Endothelial cell (in vitro differentiated cells): ENCODE data around the gene BACE1. TPM values are rescaled to one million over a fixed set of nuclear protein-coding genes. Genes with fewer than 3 reads are reported as not detected.
A peak's percentile ranks its signal among the peaks of the same experiment; 100 is the strongest.

Experiments
- DNase-seq: peaks from one replicate; pipeline ENCODE4 v3.0.0; 2021; ENCODE audit warnings: low spot score
- H3K27ac Mint-ChIP-seq: one replicate; pipeline ENCODE4 v1.8.0; 2021; ENCODE audit warnings: mixed read lengths, inconsistent platforms; ENCODE audit not compliant: unreplicated experiment
- H3K27me3 Mint-ChIP-seq: one replicate; pipeline ENCODE4 v1.8.0; 2021; ENCODE audit warnings: mild to moderate bottlenecking, moderate library complexity, mixed read lengths, inconsistent platforms; ENCODE audit not compliant: unreplicated experiment
- H3K36me3 Mint-ChIP-seq: one replicate; pipeline ENCODE4 v1.8.0; 2021; ENCODE audit warnings: mild to moderate bottlenecking, low read depth, mixed read lengths, inconsistent platforms; ENCODE audit not compliant: unreplicated experiment
- H3K4me1 Mint-ChIP-seq: one replicate; pipeline ENCODE4 v1.8.0; 2021; ENCODE audit warnings: mild to moderate bottlenecking, mixed read lengths, inconsistent platforms; ENCODE audit not compliant: unreplicated experiment
- H3K4me3 Mint-ChIP-seq: one replicate; pipeline ENCODE4 v1.8.0; 2021; ENCODE audit warnings: mild to moderate bottlenecking, mixed read lengths, inconsistent platforms; ENCODE audit not compliant: unreplicated experiment
- H3K9me3 Mint-ChIP-seq: one replicate; pipeline ENCODE4 v1.8.0; 2021; ENCODE audit warnings: mixed read lengths, inconsistent platforms; ENCODE audit not compliant: unreplicated experiment
- total RNA-seq: library from RNA; stranded (reverse); fragmentation: NEBNext Ultra II Directional; extraction: Animal tissue kit (Norgen Biotek cat#: 25700); gene quantifications from one replicate; pipeline ENCODE4 v1.2.1, GENCODE V29; 2021; ENCODE audit not compliant: unreplicated experiment
- TF ChIP-seq, protein P1 (sequence below): fragments of 200-600 bp; sonication (generic); IDR thresholded peaks from one replicate; pipeline ENCODE4 v1.5.0; 2021; ENCODE audit warnings: antibody characterized with exemption; ENCODE audit not compliant: unreplicated experiment

The BACE1 gene
- total RNA-seq, 1 donor from 2014 or later, result 28.4 TPM

DNA sequence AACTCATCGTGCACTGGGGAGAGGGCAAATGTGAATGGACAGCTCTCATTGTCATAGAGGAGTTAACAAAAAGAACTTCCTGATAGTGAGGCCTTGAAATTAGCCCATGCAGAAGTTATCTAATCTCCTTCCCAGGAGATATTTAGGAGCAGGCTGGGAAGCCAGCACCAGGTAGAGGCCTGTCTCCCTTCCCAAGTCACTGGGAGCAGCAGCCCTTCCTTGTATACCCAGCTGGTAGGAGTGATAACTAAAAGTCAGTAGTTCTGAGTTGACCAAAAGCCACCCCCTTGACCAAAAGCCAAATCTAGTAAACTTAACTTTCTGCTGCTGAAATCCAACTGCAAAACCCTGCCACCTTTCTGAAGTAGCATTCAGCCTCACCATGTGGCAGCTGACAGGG is 26.3 kb downstream of the BACE1 start:
- H3K4me1 Mint-ChIP-seq, result peaks cover 4% of the 10 kb centered on the region
- H3K36me3 Mint-ChIP-seq, result peaks cover 36% of the 10 kb centered on the region
- no peak for DNase-seq
- no peaks in the 10 kb centered on the region for H3K9me3 Mint-ChIP-seq
- TF ChIP-seq, protein P1, sequence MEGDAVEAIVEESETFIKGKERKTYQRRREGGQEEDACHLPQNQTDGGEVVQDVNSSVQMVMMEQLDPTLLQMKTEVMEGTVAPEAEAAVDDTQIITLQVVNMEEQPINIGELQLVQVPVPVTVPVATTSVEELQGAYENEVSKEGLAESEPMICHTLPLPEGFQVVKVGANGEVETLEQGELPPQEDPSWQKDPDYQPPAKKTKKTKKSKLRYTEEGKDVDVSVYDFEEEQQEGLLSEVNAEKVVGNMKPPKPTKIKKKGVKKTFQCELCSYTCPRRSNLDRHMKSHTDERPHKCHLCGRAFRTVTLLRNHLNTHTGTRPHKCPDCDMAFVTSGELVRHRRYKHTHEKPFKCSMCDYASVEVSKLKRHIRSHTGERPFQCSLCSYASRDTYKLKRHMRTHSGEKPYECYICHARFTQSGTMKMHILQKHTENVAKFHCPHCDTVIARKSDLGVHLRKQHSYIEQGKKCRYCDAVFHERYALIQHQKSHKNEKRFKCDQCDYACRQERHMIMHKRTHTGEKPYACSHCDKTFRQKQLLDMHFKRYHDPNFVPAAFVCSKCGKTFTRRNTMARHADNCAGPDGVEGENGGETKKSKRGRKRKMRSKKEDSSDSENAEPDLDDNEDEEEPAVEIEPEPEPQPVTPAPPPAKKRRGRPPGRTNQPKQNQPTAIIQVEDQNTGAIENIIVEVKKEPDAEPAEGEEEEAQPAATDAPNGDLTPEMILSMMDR, result no peak
- peaks cover 2% of the 10 kb centered on the region for H3K27me3 Mint-ChIP-seq
- peak overlapping the region; percentile 17 for H3K27ac Mint-ChIP-seq
- H3K4me3 Mint-ChIP-seq, result no peak overlapping the region

DNA sequence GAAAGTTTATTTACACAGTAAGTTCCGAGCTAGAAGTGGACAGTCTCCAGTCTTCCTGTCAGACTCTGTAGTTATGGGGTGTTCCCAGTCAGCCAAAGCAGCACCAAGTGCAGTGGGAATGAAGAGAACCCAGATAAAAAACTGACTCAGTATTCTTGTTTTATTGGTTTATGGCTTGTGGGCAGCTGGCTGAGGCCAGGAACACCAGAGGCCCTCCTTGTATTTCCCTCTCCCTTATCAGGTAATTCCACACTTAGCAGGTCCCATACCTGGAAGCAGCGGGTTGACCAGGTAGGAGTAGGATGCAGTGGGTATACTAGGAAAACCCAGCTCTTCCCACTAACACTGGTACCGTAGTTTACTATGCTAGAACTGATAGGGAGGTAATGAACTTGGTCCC is 28.4 kb downstream of the BACE1 start:
- Mint-ChIP-seq H3K27me3 (no peaks in the 10 kb centered on the region), H3K4me1 (peaks cover 4% of the 10 kb centered on the region), H3K9me3 (no peaks in the 10 kb centered on the region), H3K4me3 (no peak overlapping the region), H3K36me3 (peaks cover 26% of the 10 kb centered on the region), H3K27ac (no peak overlapping the region)
- DNase-seq, result no peak
- TF ChIP-seq, protein P1, result no peak

DNA sequence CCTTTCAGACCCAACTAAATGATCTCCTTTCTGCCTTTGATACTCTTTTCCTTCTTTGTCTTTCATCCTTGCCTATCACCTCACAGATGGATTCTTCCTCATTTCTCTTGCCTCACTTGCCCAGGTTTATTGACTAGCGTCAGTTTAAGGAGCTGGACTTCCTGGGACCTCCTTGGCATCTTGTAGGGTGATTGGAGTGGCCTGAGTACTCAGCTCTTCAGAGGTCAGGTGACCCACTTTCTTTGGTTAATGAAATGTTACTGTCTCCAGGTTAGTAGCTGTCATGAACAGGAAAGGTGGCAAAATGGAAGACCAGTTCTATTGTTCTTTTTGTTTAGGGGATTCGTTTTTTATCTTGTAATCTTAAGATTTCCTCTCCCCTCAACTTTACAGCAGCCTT is 29.5 kb downstream of the BACE1 start:
- TF ChIP-seq, protein P1, result no peak
- no peak overlapping the region for H3K27ac Mint-ChIP-seq
- no peaks in the 10 kb centered on the region for H3K9me3 Mint-ChIP-seq
- H3K4me1 Mint-ChIP-seq, result peaks cover 4% of the 10 kb centered on the region
- no peak overlapping the region for H3K4me3 Mint-ChIP-seq
- DNase-seq, result no peak
- H3K36me3 Mint-ChIP-seq, result peaks cover 31% of the 10 kb centered on the region
- H3K27me3 Mint-ChIP-seq, result no peaks in the 10 kb centered on the region

DNA sequence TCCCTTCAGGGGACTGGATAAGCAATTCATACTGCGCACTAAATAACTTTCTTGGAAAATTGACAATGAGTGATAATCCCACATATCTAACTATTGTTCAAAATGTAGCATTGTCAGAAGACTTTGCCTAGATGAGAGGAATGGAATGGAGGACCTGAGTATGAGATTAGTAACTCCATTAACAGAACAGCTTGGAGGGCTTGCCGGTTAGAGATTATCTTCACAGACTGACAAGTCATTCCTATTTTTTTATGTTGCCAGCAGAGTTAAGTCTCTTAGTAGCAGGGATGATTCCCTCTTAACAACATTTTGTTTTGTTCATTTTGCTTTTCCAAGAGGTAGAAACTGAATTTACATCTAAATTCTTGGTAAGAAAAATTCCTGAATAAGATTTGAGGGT is 32.0 kb downstream of the BACE1 start:
- H3K27ac Mint-ChIP-seq, result no peak overlapping the region
- DNase-seq, result no peak
- TF ChIP-seq, protein P1, result no peak

DNA sequence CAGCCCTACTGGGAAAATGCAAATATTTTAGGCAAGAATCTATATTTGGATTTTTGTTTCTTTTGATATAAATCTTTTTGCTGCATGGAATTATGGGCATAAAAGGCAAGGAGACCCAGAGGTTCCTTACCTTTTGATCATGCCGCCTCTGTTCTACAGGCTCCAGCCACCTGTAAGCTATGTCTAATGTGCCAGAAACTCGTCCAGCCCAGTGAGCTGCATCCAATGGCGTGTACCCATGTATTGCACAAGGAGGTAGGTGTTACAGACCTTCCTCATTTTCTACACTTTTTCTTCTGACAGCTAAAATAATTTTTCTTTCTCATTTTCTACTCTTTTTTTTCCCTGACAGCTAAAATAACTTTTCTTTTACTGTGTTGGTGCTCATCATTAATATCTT is 33.1 kb downstream of the BACE1 start:
- no peak for DNase-seq
- TF ChIP-seq, protein P1, result no peak
- Mint-ChIP-seq H3K36me3 (peaks cover 25% of the 10 kb centered on the region), H3K9me3 (no peaks in the 10 kb centered on the region), H3K4me1 (peaks cover 4% of the 10 kb centered on the region), H3K27ac (no peak overlapping the region), H3K4me3 (no peak overlapping the region), H3K27me3 (no peaks in the 10 kb centered on the region)

More for the DNA sequence above, 32.0 kb downstream of the BACE1 start:
- H3K4me1 Mint-ChIP-seq, result peaks cover 4% of the 10 kb centered on the region
- H3K9me3 Mint-ChIP-seq, result no peaks in the 10 kb centered on the region
- no peak overlapping the region for H3K4me3 Mint-ChIP-seq
- peaks cover 36% of the 10 kb centered on the region for H3K36me3 Mint-ChIP-seq
- no peaks in the 10 kb centered on the region for H3K27me3 Mint-ChIP-seq
